HCT116 (cell line): ENCODE measurements around the gene CD302.

Experiments
- POLR2AphosphoS5 ChIP-seq: IDR thresholded peaks from 2 replicates; pipeline ENCODE4 v1.6.1; 2011; ENCODE audit warnings: mild to moderate bottlenecking, low read depth, low read length, moderate library complexity
- TF ChIP-seq, protein P1 (sequence below), 3 experiments: fragments of 200-600 bp in 1 of 3; sonication (generic) in 1 of 3; IDR thresholded peaks in 2 of 3; conservative IDR thresholded peaks in 1 of 3; 2 replicates each; pipeline ENCODE4 v1.5.1; 2012 to 2017; ENCODE audit warnings: low read depth in 2 of 3, low read length in 2 of 3, antibody characterized with exemption in 1 of 3, borderline replicate concordance in 1 of 3, control low read depth in 1 of 3, mild to moderate bottlenecking in 1 of 3, mixed read lengths in 1 of 3, mixed run types in 1 of 3, moderate library complexity in 1 of 3; ENCODE audit not compliant: insufficient read depth in 1 of 3

DNA sequence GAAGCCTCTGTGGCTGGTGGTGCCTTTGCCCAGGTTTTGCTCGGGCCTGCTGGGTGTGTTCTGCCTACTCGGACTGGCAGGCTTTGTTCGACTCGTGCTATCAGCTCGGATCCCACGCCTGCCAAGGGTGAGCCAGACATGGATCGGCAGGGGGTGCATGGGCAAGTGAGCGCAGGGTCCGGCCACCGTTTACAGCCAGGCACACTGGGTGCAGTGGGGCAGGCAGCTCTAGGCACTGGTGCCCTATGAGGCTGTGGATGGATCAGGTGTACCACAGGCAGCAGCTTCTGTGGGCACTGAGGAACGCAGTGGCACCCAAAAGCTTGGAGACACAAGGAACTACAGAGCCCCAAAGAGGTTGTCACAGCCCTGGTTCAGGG lies 60.1 kb downstream of the CD302 start:
- TF ChIP-seq POLR2AphosphoS5 = no peak
- TF ChIP-seq, protein P1, sequence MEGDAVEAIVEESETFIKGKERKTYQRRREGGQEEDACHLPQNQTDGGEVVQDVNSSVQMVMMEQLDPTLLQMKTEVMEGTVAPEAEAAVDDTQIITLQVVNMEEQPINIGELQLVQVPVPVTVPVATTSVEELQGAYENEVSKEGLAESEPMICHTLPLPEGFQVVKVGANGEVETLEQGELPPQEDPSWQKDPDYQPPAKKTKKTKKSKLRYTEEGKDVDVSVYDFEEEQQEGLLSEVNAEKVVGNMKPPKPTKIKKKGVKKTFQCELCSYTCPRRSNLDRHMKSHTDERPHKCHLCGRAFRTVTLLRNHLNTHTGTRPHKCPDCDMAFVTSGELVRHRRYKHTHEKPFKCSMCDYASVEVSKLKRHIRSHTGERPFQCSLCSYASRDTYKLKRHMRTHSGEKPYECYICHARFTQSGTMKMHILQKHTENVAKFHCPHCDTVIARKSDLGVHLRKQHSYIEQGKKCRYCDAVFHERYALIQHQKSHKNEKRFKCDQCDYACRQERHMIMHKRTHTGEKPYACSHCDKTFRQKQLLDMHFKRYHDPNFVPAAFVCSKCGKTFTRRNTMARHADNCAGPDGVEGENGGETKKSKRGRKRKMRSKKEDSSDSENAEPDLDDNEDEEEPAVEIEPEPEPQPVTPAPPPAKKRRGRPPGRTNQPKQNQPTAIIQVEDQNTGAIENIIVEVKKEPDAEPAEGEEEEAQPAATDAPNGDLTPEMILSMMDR (IDR thresholded peaks at IDR 0.05 in 2 of 3, conservative IDR thresholded peaks at IDR 0.05 in 1 of 3; ENCODE audit: borderline replicate concordance in 1 of 3, insufficient read depth in 1 of 3, low read depth in 2 of 3, low read length in 2 of 3) = no peak
